GM19467 (cell line): Measurements from ENCODE around the gene DHRSX.
"Not testable (repeated sequence)": the region's sequence is repeated elsewhere in the genome, so short reads cannot be mapped to it uniquely, and the experiment has no call there.

Source experiments
- ATAC-seq: cut with Tn5 transposase; IDR thresholded peaks from one replicate; pipeline ENCODE4 v1.9.1; 2021; ENCODE audit warnings: mild to moderate bottlenecking, moderate library complexity; ENCODE audit not compliant: unreplicated experiment

The DHRSX gene

GRCh38 chrX:2401590-2402360 lies 99.0 kb downstream of the DHRSX start:
- ATAC-seq, result no peak

- ATAC-seq, result no peak
These were observed 99.6 kb downstream of the DHRSX start for GRCh38 chrX:2401201-2401589.

GRCh38 chrX:2398064-2398656 lies 102.6 kb downstream of the DHRSX start:
- no peak for ATAC-seq

- no peak for ATAC-seq
These were observed 103.3 kb downstream of the DHRSX start for GRCh38 chrX:2397229-2398063.

- ATAC-seq, result no peak
These were observed 105.3 kb downstream of the DHRSX start for GRCh38 chrX:2395261-2395992.

GRCh38 chrX:2391869-2392606 lies 108.7 kb downstream of the DHRSX start:
- no peak for ATAC-seq

GRCh38 chrX:2390754-2391153 lies 110.0 kb downstream of the DHRSX start:
- no peak for ATAC-seq

GRCh38 chrX:2389731-2390130 lies 111.0 kb downstream of the DHRSX start:
- not testable (repeated sequence) for ATAC-seq

GRCh38 chrX:2389324-2389723 lies 111.5 kb downstream of the DHRSX start:
- ATAC-seq, result no peak

GRCh38 chrX:2388669-2389068 lies 112.1 kb downstream of the DHRSX start:
- ATAC-seq, result no peak

GRCh38 chrX:2387614-2388239 lies 113.0 kb downstream of the DHRSX start:
- ATAC-seq, result no peak

- no peak for ATAC-seq
These were observed 115.6 kb downstream of the DHRSX start for GRCh38 chrX:2385224-2385623.

- ATAC-seq, result no peak
These were observed 116.3 kb downstream of the DHRSX start for GRCh38 chrX:2384486-2384885.

GRCh38 chrX:2383735-2384134 lies 117.0 kb downstream of the DHRSX start:
- no peak for ATAC-seq

- ATAC-seq, result no peak
These were observed 117.6 kb downstream of the DHRSX start for GRCh38 chrX:2383144-2383543.

GRCh38 chrX:2382433-2383048 lies 118.2 kb downstream of the DHRSX start:
- ATAC-seq, result not testable (repeated sequence)

- no peak for ATAC-seq
These were observed 124.6 kb downstream of the DHRSX start for GRCh38 chrX:2376166-2376565.

GRCh38 chrX:2374086-2374485 lies 126.7 kb downstream of the DHRSX start:
- no peak for ATAC-seq

- no peak for ATAC-seq
These were observed 127.2 kb downstream of the DHRSX start for GRCh38 chrX:2373615-2374014.
